HEK293 (cell line): ENCODE measurements around the gene PLXNA3.

Source experiments
- OSR2 ChIP-seq: fragments of 450-650 bp; formaldehyde crosslinking; IDR thresholded peaks from 2 replicates; pipeline ENCODE4 v1.5.1; 2016; ENCODE audit warnings: missing biosample characterization, missing genetic modification characterization
- PBX3 ChIP-seq: sonication (generic); formaldehyde crosslinking; IDR thresholded peaks from 2 replicates; pipeline ENCODE4 v1.8.1; 2022; ENCODE audit warnings: mild to moderate bottlenecking, moderate library complexity, missing genetic modification reagents
- PRDM1 ChIP-seq: fragments of 450-650 bp; formaldehyde crosslinking; IDR thresholded peaks from 2 replicates; pipeline ENCODE4; 2016; ENCODE audit warnings: missing biosample characterization, missing genetic modification characterization
- PRDM10 ChIP-seq: fragments of 450-650 bp; formaldehyde crosslinking; IDR thresholded peaks from 2 replicates; pipeline ENCODE4 v1.5.1; 2016; ENCODE audit warnings: missing biosample characterization, missing genetic modification characterization
- PRDM2 ChIP-seq: fragments of 450-650 bp; formaldehyde crosslinking; IDR thresholded peaks from 2 replicates; pipeline ENCODE4 v1.5.1; 2016; ENCODE audit warnings: missing biosample characterization, missing genetic modification characterization, borderline replicate concordance
- ZBTB10 ChIP-seq: fragments of 450-650 bp; formaldehyde crosslinking; IDR thresholded peaks from 2 replicates; pipeline ENCODE4 v1.5.1; 2016; ENCODE audit warnings: missing biosample characterization, missing genetic modification characterization
- ZBTB44 ChIP-seq: fragments of 450-650 bp; IDR thresholded peaks from 2 replicates; pipeline ENCODE4 v1.5.1; 2018; ENCODE audit warnings: missing biosample characterization, mild to moderate bottlenecking, missing genetic modification characterization
- ZEB2 ChIP-seq: fragments of 450-650 bp; formaldehyde crosslinking; IDR thresholded peaks from 2 replicates; pipeline ENCODE4 v1.5.1; 2016; ENCODE audit warnings: missing biosample characterization, missing genetic modification characterization
- ZFP3 ChIP-seq: fragments of 450-650 bp; formaldehyde crosslinking; IDR thresholded peaks from 2 replicates; pipeline ENCODE4 v1.5.1; 2016; ENCODE audit warnings: low read depth, missing biosample characterization, missing genetic modification characterization
- ZIC2 ChIP-seq: fragments of 450-650 bp; formaldehyde crosslinking; IDR thresholded peaks from 2 replicates; pipeline ENCODE4 v1.5.1; 2016; ENCODE audit warnings: missing biosample characterization, missing genetic modification characterization
- ZNF112 ChIP-seq: fragments of 450-650 bp; formaldehyde crosslinking; IDR thresholded peaks from 2 replicates; pipeline ENCODE4 v1.5.0; 2017; ENCODE audit warnings: missing biosample characterization, missing genetic modification characterization
- ZNF133 ChIP-seq: fragments of 450-650 bp; formaldehyde crosslinking; IDR thresholded peaks from 2 replicates; pipeline ENCODE4 v1.5.1; 2016; ENCODE audit warnings: missing biosample characterization, missing genetic modification characterization
- ZNF155 ChIP-seq: fragments of 450-650 bp; formaldehyde crosslinking; IDR thresholded peaks from 2 replicates; pipeline ENCODE4 v1.5.1; 2016; ENCODE audit warnings: missing biosample characterization, missing genetic modification characterization
- ZNF174 ChIP-seq: fragments of 450-650 bp; formaldehyde crosslinking; IDR thresholded peaks from 2 replicates; pipeline ENCODE4 v1.5.0; 2017; ENCODE audit warnings: missing biosample characterization, mild to moderate bottlenecking, missing genetic modification characterization
- ZNF214 ChIP-seq: fragments of 450-650 bp; formaldehyde crosslinking; IDR thresholded peaks from 2 replicates; pipeline ENCODE4 v1.5.1; 2017; ENCODE audit warnings: missing biosample characterization, mild to moderate bottlenecking, missing genetic modification characterization, borderline replicate concordance
- ZNF223 ChIP-seq: fragments of 450-650 bp; formaldehyde crosslinking; IDR thresholded peaks from 2 replicates; pipeline ENCODE4 v1.5.1; 2016; ENCODE audit warnings: missing biosample characterization, missing genetic modification characterization
- ZNF335 ChIP-seq: fragments of 450-650 bp; formaldehyde crosslinking; conservative IDR thresholded peaks from 2 replicates; pipeline ENCODE4 v1.5.1; 2016; ENCODE audit warnings: missing biosample characterization, missing genetic modification characterization
- ZNF37A ChIP-seq: fragments of 450-650 bp; IDR thresholded peaks from 2 replicates; pipeline ENCODE4 v1.5.1; 2018; ENCODE audit warnings: missing biosample characterization, missing genetic modification characterization
- ZNF398 ChIP-seq: fragments of 450-650 bp; formaldehyde crosslinking; IDR thresholded peaks from 2 replicates; pipeline ENCODE4 v1.5.1; 2017; ENCODE audit warnings: missing biosample characterization, missing genetic modification characterization
- ZNF600 ChIP-seq: fragments of 450-650 bp; formaldehyde crosslinking; IDR thresholded peaks from 2 replicates; pipeline ENCODE4 v1.5.1; 2016; ENCODE audit warnings: missing biosample characterization, missing genetic modification characterization
- ZNF701 ChIP-seq: fragments of 450-650 bp; formaldehyde crosslinking; IDR thresholded peaks from 2 replicates; pipeline ENCODE4 v1.5.1; 2016; ENCODE audit warnings: missing biosample characterization, missing genetic modification characterization

Gene PLXNA3

GRCh38 chrX:154428176-154429171 lies 29.6 kb upstream of the PLXNA3 start, which contains the start of gene ATP6AP1 (continued):
- TF ChIP-seq ZBTB44 = no peak
- TF ChIP-seq ZFP3 = no peak
- peak; percentile 86 for TF ChIP-seq ZNF335 (tag by site-specific recombination)
- no peak for TF ChIP-seq ZNF133 (tag by site-specific recombination)
- 0 out of 2 replicates have a peak, but pooled peaks have one; percentile 40 for TF ChIP-seq ZNF600 (tag by site-specific recombination)
- no peak for TF ChIP-seq ZIC2 (tag by site-specific recombination)
- no peak for TF ChIP-seq ZNF398 (tag by site-specific recombination)
- no peak for TF ChIP-seq ZNF701 (tag by site-specific recombination)
- TF ChIP-seq ZBTB10 = no peak
- TF ChIP-seq ZNF223 = no peak
- TF ChIP-seq ZNF155 (tag by site-specific recombination) = no peak
- no peak for TF ChIP-seq ZNF37A (tag by site-specific recombination)
- peak; percentile 99 for TF ChIP-seq PBX3 (CRISPR knock-in tag)
- no peak for TF ChIP-seq ZEB2
- TF ChIP-seq PRDM1 = no peak
- TF ChIP-seq PRDM10 = peak; percentile 54
- TF ChIP-seq ZNF112 (tag by site-specific recombination) = no peak
- no peak for TF ChIP-seq ZNF174
- no peak for TF ChIP-seq OSR2 (tag by site-specific recombination)
- TF ChIP-seq PRDM2 (tag by site-specific recombination) = no peak
- no peak for TF ChIP-seq ZNF214 (tag by site-specific recombination)
